HG03432 (cell line): ENCODE results near the gene PLSCR3.

Experiments
- ATAC-seq: cut with Tn5 transposase; IDR thresholded peaks from one replicate; pipeline ENCODE4 v1.9.1; 2021; ENCODE audit warnings: mild to moderate bottlenecking, moderate library complexity; ENCODE audit not compliant: unreplicated experiment

The PLSCR3 gene

DNA sequence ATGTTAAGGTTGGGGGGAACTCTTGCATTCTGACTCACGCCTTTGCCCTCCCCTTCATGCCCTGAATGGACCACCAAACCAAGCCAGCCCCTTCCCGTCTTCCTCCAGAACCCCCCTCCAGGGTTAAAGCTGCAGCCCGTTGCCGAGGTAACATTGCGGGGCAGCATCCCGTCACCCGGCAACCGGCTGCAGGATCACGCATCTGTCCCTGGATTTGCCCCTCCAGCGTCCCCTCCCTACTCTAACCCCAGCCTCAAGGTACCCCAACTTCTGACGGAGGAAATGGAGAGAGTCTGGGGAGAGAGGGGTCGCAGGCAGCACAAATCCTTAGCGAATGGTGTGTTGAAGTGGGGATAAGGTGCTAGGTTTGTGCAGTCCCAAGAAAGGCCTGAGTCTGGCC lies 12.8 kb upstream of the PLSCR3 start:
- ATAC-seq: no peak

DNA sequence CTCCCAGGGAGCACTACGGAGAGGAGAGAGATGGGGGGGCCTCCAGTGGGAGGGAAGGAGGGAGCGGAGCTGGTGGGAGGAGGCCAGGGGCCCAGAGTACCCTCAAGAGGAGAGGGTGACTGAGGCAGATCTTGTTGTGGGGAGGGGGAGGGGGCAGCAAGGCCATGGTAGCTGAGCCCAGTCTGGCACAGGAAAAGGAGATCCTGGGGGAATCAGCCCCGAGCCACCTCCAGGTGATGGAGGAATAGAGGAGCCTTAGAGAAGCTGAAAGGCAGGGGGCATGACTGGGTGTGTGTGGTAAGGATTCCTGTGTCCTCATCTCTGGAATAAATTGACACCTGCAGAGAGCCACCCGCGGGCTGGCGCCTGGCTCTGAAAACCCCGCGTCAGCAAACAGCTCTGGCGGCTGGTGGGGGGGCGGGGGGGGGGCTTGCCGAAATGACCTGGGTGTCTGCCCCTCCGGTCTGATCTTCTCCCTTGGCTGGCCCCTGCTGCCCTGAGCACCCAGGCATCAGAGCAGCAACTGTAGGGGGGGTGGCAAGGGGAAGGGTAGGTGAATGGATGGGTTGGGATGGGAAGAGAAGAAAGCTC lies 12.0 kb upstream of the PLSCR3 start:
- no peak for ATAC-seq

DNA sequence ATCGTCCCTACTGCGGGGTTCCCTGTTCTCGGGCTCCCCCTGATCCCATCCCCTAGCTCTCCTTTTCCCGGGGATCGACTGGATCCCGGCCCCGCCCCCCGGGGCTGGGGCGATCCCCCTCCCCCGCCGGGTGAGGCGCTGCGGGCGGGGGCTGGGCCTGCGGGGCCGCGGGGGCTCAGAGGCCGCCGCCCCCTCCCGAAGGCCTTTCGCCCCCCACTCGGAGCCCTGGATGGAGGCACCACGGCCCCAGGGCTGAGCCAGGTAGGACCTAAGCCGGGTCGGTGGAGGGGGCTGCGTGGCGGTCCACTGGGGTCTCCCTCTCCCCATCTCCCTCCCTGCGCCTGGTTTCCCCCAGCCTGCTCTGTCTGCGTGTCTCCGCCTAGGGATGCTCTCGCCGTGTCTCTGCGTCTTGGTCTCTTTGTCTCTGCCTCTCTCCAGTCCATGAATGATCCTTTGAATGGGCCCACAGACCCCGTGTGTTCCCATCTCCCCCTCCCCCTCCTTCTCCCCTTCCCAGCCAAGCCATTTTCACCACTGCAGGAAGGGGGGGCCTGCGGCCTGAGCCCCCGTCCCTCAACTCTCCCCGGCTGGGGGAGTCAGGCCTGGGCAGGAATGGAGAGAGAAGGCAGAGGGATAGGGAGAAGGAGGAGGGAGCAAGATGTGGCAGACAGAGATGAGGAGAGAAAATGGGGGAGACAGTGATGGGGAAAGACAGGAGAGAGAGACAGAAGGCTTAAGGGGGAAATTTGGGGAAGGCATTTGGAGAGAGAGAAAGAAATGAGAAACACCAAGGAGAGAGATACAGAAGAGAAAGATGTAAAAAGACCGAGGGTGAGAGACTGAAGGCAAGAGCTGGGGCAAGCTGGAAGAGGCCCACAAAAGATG lies 11.3 kb upstream of the PLSCR3 start:
- no peak for ATAC-seq

DNA sequence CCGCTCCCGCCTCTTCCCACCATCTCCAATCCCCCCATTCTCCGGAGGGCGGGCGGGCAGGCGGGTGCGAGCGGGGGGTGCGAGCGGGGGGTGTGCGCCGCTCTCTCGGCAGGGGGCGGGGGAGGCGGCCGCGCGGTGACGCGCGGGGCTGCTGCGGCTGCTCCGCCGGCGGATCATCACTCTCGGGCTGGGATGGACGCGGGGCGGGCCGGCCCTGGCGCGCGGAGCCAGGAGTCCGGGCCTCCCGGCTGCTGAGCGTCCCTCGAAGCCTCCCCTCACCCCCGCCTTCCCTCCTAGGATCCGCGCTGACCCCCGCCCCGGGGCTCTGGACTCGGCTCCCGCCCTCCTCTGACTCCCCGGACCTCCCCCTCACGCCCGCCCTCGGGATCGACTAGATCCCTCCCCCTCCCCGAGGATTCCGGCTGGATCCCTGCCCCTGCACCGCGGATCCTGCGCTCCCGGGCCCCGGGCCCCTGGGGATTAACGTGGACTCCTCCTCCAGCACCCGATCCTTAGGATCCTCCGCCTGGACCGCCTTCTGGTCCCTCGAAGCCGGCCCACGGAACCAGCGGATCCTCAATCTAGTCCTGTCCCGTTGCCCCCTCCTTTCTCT lies 10.5 kb upstream of the PLSCR3 start:
- peak; percentile 24 for ATAC-seq

DNA sequence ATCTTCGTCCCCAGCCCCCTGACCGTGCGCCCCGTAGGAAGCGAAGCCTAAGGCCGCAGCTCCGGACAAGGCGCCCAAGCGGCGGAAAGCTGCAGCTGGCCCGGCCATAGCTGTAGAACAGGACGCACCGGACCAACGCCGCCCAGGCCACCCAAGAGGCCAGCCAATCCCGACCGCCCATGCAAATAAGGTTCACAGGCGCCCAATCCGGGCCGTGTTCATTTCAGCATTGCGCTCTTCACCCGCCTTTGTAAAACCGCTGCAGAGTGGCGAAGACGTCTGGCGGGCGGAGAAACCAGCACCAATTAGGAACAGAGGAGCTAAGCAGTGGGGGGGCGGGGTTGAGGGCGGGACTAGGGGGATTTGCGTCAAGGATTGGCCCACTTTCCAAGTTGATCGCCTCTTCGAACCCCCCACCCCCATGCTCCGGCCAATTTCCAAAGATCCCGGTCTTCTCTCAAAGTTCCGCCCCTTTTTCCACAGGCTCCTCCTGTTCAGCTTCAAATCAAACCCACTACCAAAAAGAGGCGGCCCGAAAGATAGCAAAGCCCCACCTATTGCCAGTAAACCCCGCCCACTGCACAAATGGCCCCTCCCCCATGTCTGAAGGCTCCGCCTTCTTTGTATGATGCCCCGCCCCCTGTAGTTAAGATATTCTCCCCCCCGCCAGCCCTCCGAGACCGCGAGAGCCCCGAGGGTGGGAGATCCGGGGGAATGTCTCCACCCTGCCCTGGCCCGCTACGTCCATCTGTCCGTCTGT lies 9.8 kb upstream of the PLSCR3 start, which contains the start of gene TMEM256:
TSS of gene TMEM256 (minus strand) at position 121 of the 760 bp plus-strand sequence. CDS start at position 108, 13 bp downstream.
- peak; percentile 81 for ATAC-seq

DNA sequence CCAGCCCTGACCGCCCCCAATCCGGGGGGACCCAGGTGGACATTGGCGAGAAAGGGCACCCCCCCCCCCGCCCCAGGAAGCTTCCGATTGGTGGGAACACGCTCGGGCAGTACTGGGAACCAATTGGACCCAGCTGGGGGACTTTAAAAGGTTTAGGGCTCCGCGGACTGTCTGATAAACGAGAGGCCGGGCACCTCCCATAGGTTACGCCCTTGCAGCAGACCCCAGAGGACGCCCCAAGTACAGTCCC lies 9.3 kb upstream of the PLSCR3 start:
- ATAC-seq: no peak

DNA sequence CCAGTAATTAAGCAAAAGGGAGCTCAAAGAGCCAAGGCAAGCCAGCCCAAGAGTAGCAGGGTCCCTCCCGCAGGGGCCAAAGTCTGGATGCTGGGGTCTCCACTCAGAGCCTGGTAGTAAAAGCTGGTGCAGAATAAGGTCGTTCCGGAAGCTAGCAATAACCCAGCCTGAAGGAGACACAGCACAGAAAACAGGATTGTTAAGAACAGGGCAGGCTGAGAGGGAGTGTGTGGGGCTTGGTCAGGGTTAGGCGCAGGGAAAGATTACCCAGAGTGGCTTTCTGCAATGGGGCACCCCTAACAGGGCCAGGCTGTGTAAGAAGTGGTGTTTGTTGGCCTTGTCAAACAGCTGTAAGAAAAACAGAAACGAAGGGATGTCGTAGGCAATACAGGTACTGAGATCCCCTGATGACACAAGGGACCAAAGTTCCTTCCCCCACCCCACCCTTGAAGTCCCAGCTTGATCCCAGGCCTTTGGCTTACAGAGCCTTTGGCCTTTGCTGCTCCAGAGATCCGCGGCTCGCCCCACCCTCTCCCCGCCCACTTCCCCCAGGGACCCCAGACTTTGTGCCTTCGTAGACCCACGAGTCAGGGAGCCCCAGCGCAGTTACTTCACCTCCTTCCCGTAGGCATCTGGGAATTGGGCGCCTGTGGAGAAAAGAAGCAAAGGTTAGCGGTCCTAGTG lies 8.9 kb upstream of the PLSCR3 start:
- ATAC-seq: no peak

DNA sequence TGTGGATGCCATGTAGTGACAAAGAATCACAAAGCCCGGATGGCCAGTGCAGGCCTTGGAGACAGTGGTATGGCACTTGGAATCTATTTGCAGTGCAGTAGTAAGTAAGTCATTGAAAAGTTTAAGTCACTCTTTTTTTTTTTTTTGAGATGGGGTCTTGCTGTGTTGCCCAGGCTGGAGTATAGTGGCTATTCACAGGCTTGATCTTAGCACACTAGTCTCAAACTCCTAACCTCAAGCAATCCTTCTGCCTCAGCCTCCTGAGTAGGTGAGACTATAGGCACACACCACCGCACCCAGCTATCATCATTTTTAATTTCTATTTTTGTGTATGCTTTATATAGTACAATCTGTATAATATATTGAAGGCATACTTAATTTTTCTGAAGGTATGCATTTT lies 4.3 kb upstream of the PLSCR3 start:
- ATAC-seq: no peak

DNA sequence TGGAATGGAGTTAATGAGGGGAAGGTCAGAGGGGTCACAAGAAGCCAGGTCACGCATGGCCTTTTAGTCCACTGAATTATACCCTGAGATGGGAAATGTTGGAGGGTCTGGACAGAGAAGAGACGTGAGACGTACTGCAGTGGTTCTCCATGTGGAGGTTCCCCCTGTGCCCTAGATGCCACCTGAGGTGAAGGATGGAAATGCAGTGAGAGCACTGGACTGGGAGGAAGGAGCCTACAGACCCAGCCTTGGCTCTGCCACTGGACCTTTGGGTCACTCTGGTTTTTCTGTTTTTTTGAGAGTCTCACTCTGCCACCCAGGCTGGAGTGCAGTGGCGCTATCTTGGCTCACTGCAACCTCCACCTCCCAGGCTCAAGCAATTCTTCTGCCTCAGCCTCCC lies 1.8 kb upstream of the PLSCR3 start:
- no peak for ATAC-seq

DNA sequence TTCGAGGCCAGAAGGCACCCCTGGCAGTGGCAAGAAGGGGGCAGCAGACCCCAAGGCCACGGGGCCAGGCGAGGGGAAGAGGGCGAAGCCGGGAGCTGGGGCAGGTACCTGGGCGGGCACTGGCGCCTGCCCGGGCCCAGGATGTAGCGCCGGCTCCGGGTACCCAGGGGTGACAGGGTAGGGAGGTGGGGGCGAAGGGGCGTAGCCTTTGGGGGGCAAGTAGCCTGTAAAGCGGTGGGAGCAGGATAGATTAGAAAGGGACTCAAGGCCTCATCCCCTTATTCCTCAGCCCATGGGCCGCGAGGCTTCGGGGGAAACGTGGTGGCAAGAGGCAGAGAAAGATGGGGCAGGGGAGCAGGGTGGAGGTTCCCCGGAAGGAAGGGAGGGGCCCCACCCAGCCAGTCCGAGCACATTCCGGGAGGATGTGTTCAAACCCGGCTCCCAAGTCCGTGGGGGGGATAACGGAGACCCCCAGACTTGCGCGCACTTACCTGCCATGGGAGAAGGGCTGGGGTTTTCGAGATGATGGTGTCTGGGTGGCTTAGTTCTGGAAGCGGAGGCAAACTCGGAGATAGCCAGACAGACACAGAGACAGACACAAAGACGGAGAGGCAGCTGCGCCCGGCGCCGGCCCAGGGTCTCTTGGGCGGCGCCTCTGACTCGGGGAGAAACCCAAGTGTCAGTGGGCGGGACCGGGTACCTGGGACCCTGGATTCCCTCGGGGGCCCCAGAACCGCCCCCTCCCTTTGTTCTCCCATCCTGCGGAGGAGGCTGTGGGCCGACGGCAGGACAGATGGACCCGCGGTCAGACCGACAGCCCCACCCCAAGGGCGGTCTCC lies 493 bp downstream of the PLSCR3 start:
- ATAC-seq: peak; percentile 48

DNA sequence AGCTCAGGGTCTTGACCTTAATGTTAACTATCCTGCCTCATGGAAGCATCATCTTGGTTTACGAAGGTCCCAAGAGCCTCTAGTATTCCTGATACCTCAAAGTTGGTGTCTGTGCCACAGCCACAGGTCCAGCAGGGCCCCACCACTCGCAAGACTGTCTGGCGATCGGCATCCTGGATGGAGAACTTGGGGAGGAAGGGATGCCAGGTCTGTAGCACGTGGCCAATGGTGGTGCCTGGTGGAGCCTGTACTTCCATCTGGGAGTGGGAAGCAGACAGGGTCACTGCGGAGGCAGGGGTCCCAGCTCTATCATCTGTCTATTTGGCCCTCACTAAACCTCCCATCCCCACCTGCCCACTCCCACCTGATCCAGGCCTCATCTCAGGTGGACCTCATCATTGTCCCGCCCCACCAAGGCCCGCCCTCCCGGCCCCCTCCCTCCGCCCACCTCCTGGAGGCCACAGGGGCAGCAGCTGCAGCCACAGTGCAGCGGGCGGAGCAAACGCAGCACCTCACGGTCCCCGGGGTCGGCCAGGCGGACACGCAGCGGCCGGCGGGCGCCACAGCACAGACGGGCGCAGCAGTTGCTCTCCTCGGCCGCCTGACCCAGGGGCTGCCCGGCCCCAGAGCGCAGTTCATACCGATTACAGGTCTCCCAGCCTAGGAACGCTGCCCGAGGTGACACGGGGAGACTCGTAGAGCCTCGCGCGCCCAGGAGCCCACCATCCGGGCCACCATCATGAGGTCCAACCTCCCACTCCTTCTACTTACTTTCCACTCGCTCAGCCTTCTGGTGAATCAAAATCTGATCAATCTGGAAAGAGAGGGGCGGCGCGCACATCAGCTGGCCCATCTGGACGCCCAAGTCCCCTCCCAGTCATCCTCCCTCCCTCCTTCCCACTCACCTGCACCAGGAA lies 1.4 kb downstream of the PLSCR3 start:
- no peak for ATAC-seq

DNA sequence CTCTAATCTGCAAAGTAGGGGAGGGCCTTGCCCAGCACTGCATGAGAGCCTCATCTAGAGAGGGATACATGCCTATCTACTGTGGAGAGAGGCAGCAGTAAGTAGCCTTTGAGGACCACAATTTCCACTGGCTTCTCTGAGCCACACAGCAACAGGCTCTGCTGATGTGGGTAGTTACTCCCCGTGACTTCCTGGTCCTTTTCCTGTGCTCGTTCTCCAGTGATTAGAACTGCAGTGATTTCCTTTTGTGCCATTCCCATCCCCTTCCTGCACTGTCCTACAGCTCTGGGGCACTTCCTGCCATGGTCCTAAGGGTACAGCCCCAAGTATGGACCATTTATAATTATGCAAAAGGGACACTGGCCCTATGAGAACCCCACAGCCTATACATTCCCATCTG lies 3.0 kb downstream of the PLSCR3 start:
- ATAC-seq: no peak

DNA sequence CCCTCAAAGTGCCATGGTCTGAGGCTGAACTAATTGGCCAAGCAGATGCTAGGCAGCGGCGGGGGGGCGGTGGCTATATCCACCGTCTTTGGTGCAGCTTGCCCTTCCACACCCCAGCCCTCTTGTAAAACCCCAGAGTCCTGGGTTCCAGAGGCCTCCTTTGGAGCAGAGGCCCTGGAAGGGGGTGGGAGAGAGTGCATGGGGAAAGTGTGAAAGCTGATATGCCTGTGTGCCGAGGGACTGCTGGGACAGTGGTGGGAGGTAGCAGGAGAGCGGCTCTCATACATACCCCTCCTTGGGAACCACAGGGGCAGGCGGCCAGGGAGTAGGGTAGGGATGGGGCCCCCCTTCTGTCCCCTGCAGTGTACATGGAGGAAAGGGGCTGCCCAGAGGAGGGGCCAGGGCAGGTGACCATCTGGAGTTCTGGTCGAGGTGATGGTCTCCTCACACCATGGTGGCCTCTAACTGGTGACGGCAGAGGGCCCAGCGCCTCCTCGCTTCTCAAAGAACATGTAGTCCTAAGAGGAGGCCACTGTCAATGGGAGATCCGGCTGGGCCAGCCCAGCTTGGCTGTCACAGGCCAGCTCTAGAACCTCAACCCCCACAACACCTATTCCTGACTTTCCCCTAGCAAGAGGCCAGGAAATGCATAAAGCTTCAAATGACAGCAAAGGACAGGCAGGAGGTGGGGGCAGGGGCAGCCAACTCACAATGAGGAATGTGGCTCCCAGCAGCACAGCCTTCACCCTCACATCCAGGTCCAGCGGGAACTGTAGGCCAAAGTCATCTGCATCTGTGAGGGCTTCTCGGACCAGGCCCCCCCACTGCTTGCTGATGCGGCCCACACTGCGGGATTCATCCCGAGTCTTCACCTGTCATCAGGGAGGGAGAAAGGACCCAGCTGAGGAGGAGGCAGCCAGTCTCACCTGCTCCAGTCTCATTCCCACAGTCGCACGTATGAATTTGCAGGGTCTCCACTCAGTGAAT lies 4.1 kb downstream of the PLSCR3 start:
- no peak for ATAC-seq

DNA sequence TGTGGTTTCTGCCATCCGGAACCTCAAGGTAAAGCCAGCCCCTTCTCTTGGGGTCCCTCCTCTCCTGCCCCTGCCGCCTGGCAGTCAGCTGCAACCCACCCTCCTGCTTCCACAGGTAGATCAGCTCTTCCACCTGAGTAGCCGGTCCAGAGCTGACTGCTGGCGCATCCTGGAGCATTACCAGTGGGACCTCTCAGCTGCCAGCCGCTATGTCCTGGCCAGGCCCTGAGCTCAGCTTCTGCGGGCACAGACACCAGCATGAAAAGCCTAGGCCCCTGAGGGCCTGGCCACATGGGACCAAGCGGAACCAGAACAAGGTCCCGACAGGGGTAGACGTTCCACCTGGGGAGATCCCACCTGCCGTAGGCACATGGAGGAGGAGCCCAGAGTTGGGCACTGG lies 5.5 kb downstream of the PLSCR3 start:
- no peak for ATAC-seq

DNA sequence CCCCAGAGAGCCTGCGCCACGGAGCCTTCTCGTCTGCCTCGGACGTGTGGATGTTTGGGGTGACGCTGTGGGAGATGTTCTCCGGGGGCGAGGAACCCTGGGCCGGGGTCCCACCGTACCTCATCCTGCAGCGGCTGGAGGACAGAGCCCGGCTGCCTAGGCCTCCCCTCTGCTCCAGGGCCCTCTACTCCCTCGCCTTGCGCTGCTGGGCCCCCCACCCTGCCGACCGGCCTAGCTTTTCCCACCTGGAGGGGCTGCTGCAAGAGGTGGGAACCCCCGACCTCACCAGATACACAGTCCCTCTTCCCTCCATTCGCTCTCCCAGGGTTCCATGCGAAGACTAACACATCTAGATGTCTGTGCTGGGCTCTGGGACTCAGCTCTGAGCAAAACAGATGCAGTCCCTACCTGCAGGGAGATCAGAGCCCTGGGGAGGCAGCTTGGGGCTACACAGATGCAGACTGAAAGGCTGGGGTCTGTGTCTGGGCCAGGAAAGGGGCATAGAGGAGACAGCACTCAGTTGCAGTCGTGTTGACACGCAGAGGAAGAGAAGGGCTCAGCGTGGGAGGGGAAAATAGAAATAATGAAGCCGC lies 9.7 kb downstream of the PLSCR3 start:
- ATAC-seq: no peak

DNA sequence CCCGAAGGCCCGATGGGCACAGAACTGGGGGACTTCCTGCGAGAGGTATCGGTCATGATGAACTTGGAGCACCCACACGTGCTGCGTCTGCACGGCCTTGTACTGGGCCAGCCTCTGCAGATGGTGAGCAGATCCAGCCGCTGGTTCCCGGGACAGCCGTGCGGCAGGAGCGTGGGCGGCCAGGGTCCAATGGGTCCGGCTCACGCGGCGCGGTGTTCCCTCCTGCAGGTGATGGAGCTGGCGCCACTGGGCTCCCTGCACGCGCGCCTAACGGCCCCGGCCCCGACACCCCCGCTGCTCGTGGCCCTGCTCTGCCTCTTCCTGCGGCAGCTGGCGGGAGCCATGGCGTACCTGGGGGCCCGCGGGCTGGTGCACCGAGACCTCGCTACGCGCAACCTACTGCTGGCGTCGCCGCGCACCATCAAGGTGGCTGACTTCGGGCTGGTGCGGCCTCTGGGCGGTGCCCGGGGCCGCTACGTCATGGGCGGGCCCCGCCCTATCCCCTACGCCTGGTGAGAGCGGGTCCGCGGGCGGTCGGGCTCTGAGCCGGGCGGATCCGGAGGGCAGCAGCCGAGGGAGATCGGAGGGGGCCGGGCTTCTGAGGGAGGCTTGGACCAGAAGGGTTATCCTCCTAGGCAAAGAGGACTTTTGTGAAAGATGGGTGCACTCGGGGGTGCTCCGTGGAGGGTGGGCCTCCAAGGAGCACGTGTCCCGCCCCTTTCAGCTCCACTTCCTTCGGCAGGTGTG lies 10.4 kb downstream of the PLSCR3 start:
- no peak for ATAC-seq

DNA sequence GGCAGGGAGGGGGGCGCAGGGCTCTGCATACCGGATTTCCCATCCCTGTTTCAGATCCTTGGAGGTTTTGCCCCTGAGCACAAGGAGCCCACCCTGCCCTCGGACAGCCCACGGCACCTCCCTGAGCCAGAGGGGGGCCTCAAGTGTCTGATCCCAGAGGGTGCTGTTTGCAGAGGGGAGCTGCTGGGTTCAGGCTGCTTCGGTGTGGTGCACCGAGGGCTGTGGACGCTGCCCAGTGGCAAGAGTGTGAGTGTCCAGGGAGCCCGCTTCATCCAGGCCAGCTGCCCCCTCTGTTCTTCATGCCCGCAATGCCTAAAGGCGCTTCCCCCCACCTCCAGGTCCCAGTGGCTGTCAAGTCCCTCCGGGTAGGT lies 11.0 kb downstream of the PLSCR3 start:
- no peak for ATAC-seq
